Right cardiac atrium (tissue), 5 donors: ENCODE data around the gene EIPR1. TPM values are rescaled to one million over a fixed set of nuclear protein-coding genes. Genes with fewer than 3 reads are reported as not detected.
A peak's percentile ranks its signal among the peaks of the same experiment; 100 is the strongest.

Experiments used
- ATAC-seq, 2 donors: fragments of 200-7000 bp; cut with Tn5 transposase; one replicate each; pipeline versions ENCODE4 v1.8.0 to v1.9.1; 2020; ENCODE audit warnings: moderate library complexity in 2 of 2, mild to moderate bottlenecking in 1 of 2
- DNase-seq, 3 donors: peaks; one replicate each; pipeline ENCODE4 v3.0.0-alpha.2; 2020
- H3K27ac ChIP-seq: one replicate; pipeline ENCODE4 v1.5.1; 2013; ENCODE audit warnings: mild to moderate bottlenecking, low read length, control low read depth, moderate library complexity
- H3K27me3 ChIP-seq: one replicate; pipeline ENCODE4 v1.6.1; 2013; ENCODE audit not compliant: control insufficient read depth, insufficient read depth
- H3K4me1 ChIP-seq: one replicate; pipeline ENCODE4 v1.6.1; 2013; ENCODE audit warnings: low read length; ENCODE audit not compliant: control insufficient read depth, insufficient read depth
- H3K4me3 ChIP-seq: one replicate; pipeline ENCODE4 v1.5.1; 2013; ENCODE audit warnings: low read length, control low read depth
- H3K9me3 ChIP-seq: one replicate; pipeline ENCODE4 v1.6.1; 2013; ENCODE audit warnings: low read length; ENCODE audit not compliant: control insufficient read depth
- WGBS: extraction: QIAGEN DNeasy Blood & Tissue Kit; methylation state at CpG from one replicate; pipeline ENCODE4 v1.1.7; 2013; 5-methylcytosine and 5-hydroxymethylcytosine counted together
- intact Hi-C, 4 donors: fragments of 100-400 bp; cut with DNase I; formaldehyde crosslinking; loops; one replicate each; pipeline versions ENCODE4 v1.11.0 to v1.14.0; 2022 to 2023
- polyA plus RNA-seq: library from polyadenylated mRNA; stranded (reverse); fragments of 200-250 nt; gene quantifications from one replicate; pipeline ENCODE4 v1.2.3, GENCODE V29; 2013
- total RNA-seq, 4 donors: library from RNA; stranded (reverse); fragmentation: NEBNext Ultra II Directional; extraction: Animal tissue kit (Norgen Biotek cat#: 25700); gene quantifications; one replicate each; pipeline ENCODE4 v1.2.1, GENCODE V29; 2021
- donor health status: healthy with polysubstance abuse.
- donor health status: DM: no; HTN: yes; CAD: no.
- donor health status: DM: no; HTN: no; CAD: no.
- donor health status: DM: no; HTN: yes; CAD: no; lungs with severe emphysema.
- donor health status: DM: yes; HTN: yes; CAD: no.

The EIPR1 gene
- total and polyA plus RNA-seq, 5 donors = 8.4 to 12.2 (median 10.6) TPM

GRCh38 chr2:3177891-3178577 is 199.6 kb downstream of the EIPR1 start:
- intact Hi-C loops = no loop called here
- Histone ChIP-seq H3K27ac (no peak overlapping the region), H3K27me3 (no peaks in the 10 kb centered on the region), H3K4me3 (no peak overlapping the region), H3K4me1 (no peaks in the 10 kb centered on the region), H3K9me3 (no peaks in the 10 kb centered on the region)
- peak in 1 of 3 donors; percentile 35 for DNase-seq
- 87% methylated on average over 10 of the region's 10 CpGs for WGBS
- no peak for ATAC-seq

- 97% methylated on average over 25 of the region's 25 CpGs for WGBS
- no peaks in the 10 kb centered on the region for H3K27me3 ChIP-seq
- H3K4me1 ChIP-seq = no peaks in the 10 kb centered on the region
- ATAC-seq = no peak
- no peaks in the 10 kb centered on the region for H3K9me3 ChIP-seq
- no peak overlapping the region for H3K4me3 ChIP-seq
- intact Hi-C loops = no loop called here
- DNase-seq = peak in 1 of 3 donors; percentile 32
- no peak overlapping the region for H3K27ac ChIP-seq
These were observed 200.8 kb downstream of the EIPR1 start for GRCh38 chr2:3176869-3177255.

- H3K4me3 ChIP-seq = no peak overlapping the region
- H3K4me1 ChIP-seq = no peaks in the 10 kb centered on the region
- no peaks in the 10 kb centered on the region for H3K27me3 ChIP-seq
- DNase-seq = peak in 1 of 3 donors; percentile 27
- no peak overlapping the region for H3K27ac ChIP-seq
- 94% methylated on average over 23 of the region's 23 CpGs for WGBS
- ATAC-seq = no peak
- intact Hi-C loops = no loop called here
- H3K9me3 ChIP-seq = no peaks in the 10 kb centered on the region
These were observed 201.3 kb downstream of the EIPR1 start for GRCh38 chr2:3176071-3176868.

GRCh38 chr2:3175568-3175955 is 202.1 kb downstream of the EIPR1 start:
- H3K27me3 ChIP-seq = no peaks in the 10 kb centered on the region
- no peak overlapping the region for H3K4me3 ChIP-seq
- H3K4me1 ChIP-seq = no peaks in the 10 kb centered on the region
- H3K27ac ChIP-seq = no peak overlapping the region
- intact Hi-C loops = no loop called here
- ATAC-seq = no peak
- no peak for DNase-seq
- H3K9me3 ChIP-seq = no peaks in the 10 kb centered on the region
- over 99% methylated on average over 5 of the region's 5 CpGs for whole genome bisulfite sequencing

- ATAC-seq (no peak), DNase-seq (no peak)
- no peaks in the 10 kb centered on the region for H3K4me1 ChIP-seq
- no peaks in the 10 kb centered on the region for H3K27me3 ChIP-seq
- no peak overlapping the region for H3K4me3 ChIP-seq
- intact Hi-C loops = no loop called here
- 93% methylated on average over 26 of the region's 26 CpGs for WGBS
- no peak overlapping the region for H3K27ac ChIP-seq
- H3K9me3 ChIP-seq = no peaks in the 10 kb centered on the region
These were observed 202.7 kb downstream of the EIPR1 start for GRCh38 chr2:3174626-3175567.

GRCh38 chr2:3173031-3173430 is 204.6 kb downstream of the EIPR1 start:
- DNase-seq (no peak), ATAC-seq (no peak)
- Histone ChIP-seq H3K4me3 (no peak overlapping the region), H3K4me1 (no peaks in the 10 kb centered on the region), H3K27me3 (no peaks in the 10 kb centered on the region), H3K27ac (no peak overlapping the region), H3K9me3 (no peaks in the 10 kb centered on the region)
- WGBS = 89% methylated on average over 14 of the region's 14 CpGs
- intact Hi-C loops = no loop called here

GRCh38 chr2:3172265-3172935 is 205.2 kb downstream of the EIPR1 start:
- intact Hi-C loops = no loop called here
- no peak for ATAC-seq
- WGBS = 94% methylated on average over 18 of the region's 18 CpGs

GRCh38 chr2:3171564-3172264 is 205.9 kb downstream of the EIPR1 start:
- Histone ChIP-seq H3K4me3 (no peak overlapping the region), H3K4me1 (no peaks in the 10 kb centered on the region), H3K27me3 (no peaks in the 10 kb centered on the region), H3K9me3 (no peaks in the 10 kb centered on the region), H3K27ac (no peak overlapping the region)
- WGBS = 77% methylated on average over 17 of the region's 17 CpGs
- DNase-seq = peak in 1 of 3 donors; percentile 30
- no peak for ATAC-seq
- intact Hi-C loops = no loop called here

More at GRCh38 chr2:3172265-3172935, 205.2 kb downstream of the EIPR1 start:
- no peaks in the 10 kb centered on the region for H3K4me1 ChIP-seq
- no peaks in the 10 kb centered on the region for H3K27me3 ChIP-seq
- no peak overlapping the region for H3K4me3 ChIP-seq
- H3K27ac ChIP-seq = no peak overlapping the region
- H3K9me3 ChIP-seq = no peaks in the 10 kb centered on the region
- DNase-seq = no peak

- no peak overlapping the region for H3K4me3 ChIP-seq
- intact Hi-C loops = no loop called here
- 94% methylated on average over 29 of the region's 29 CpGs for WGBS
- H3K9me3 ChIP-seq = no peaks in the 10 kb centered on the region
- ATAC-seq (peak in 1 of 2 donors; percentile 24), DNase-seq (peak in 1 of 3 donors; percentile 30)
- no peak overlapping the region for H3K27ac ChIP-seq
- no peaks in the 10 kb centered on the region for H3K27me3 ChIP-seq
- no peaks in the 10 kb centered on the region for H3K4me1 ChIP-seq
These were observed 206.7 kb downstream of the EIPR1 start for GRCh38 chr2:3170792-3171455.
